Adipocyte (in vitro differentiated cells): Measurements from ENCODE around the gene FBXL20.
"Not testable (repeated sequence)": the region's sequence is repeated elsewhere in the genome, so short reads cannot be mapped to it uniquely, and the experiment has no call there.

ENCODE experiments used
- DNase-seq: peaks from one replicate; pipeline ENCODE4 v3.0.0-alpha.2; 2015; ENCODE audit warnings: low read depth
- H3K27me3 ChIP-seq: replicated peaks from 2 replicates; pipeline ENCODE4 v1.7.0; 2013; ENCODE audit warnings: mild to moderate bottlenecking, low read length, moderate library complexity; ENCODE audit not compliant: control insufficient read depth, insufficient read depth
- H3K36me3 ChIP-seq: 2 replicates; pipeline ENCODE4 v1.7.0; 2013; ENCODE audit warnings: low read length, mild to moderate bottlenecking, moderate library complexity; ENCODE audit not compliant: control insufficient read depth, insufficient read depth, severe bottlenecking
- H3K4me1 ChIP-seq: 2 replicates; pipeline ENCODE4 v1.7.0; 2013; ENCODE audit warnings: mild to moderate bottlenecking, low read length, moderate library complexity; ENCODE audit not compliant: control insufficient read depth, insufficient read depth
- H3K4me3 ChIP-seq: 2 replicates; pipeline ENCODE4 v1.7.0; 2013; ENCODE audit warnings: mild to moderate bottlenecking, low read length, moderate library complexity
- H3K9ac ChIP-seq: 2 replicates; pipeline ENCODE4 v1.7.0; 2013; ENCODE audit warnings: mild to moderate bottlenecking, low read length, moderate library complexity
- H3K9me3 ChIP-seq: 2 replicates; pipeline ENCODE4 v1.7.0; 2013; ENCODE audit warnings: mild to moderate bottlenecking, low read length, moderate library complexity; ENCODE audit not compliant: control insufficient read depth

Gene FBXL20

DNA sequence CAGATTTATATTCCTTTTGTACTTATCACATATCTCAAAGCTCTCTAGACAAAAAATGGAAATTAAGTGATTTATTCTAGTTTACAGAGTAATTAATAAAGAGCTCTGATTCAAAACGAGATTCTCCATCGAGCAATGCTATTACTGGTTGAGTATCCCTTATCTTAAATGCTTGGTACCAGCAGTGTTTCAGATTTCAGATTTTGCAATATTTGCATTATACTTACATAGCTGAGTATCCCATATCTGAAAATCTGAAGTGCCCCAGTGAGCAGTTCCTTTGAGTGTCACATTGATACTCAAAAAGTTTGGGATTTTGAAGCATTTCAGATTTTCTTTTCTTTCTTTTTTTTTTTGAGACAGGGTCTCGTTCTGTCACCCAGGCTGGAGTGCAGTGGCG is 118.3 kb downstream of the FBXL20 start:
- H3K9ac ChIP-seq = no peak overlapping the region
- H3K4me1 ChIP-seq = peaks cover 13% of the 10 kb centered on the region
- peaks cover 6% of the 10 kb centered on the region for H3K36me3 ChIP-seq
- no peaks in the 10 kb centered on the region for H3K9me3 ChIP-seq
- DNase-seq = no peak
- no peak overlapping the region for H3K4me3 ChIP-seq
- H3K27me3 ChIP-seq = no peaks in the 10 kb centered on the region

DNA sequence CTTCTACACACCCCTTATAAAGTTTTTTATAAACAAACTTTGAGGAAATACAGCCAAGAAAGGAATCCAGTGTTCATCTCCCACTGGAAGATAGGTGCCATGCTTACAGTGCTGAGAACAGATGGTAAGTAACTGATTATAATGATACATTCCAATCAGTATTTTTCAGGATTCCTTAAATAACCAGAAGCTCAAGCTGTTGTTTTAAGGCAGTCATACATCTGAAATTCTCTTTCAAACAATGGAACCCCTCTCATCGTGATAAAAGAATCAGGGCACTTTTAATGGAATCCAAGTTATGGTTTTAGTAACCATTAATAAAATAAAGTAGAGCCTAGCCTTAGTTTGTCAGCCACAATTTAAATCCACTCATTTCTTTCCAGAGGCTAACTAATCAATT is 119.6 kb downstream of the FBXL20 start:
- DNase-seq = peak; percentile 39
- H3K27me3 ChIP-seq = no peaks in the 10 kb centered on the region
- no peak overlapping the region for H3K4me3 ChIP-seq
- no peaks in the 10 kb centered on the region for H3K9me3 ChIP-seq
- no peak overlapping the region for H3K9ac ChIP-seq
- peaks cover 16% of the 10 kb centered on the region for H3K36me3 ChIP-seq
- H3K4me1 ChIP-seq = peaks cover 13% of the 10 kb centered on the region

DNA sequence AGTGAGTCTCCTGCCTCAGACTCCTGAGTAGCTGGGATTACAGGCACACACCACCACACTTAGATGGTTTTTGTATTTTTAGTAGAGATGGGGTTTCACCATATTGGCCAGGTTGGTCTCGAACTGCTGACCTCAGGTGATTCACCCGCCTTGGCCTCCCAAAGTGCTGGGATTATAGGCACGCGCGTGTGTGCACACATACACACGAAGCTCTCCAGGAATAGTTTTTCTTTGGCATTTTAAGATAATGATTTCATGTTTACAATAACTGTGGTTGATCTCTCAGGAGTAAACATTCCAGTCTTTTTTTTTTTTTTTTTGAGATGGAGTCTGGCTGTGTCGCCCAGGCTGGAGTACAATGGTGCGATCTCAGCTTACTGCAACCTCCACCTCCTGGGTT is 123.2 kb downstream of the FBXL20 start:
- not testable (repeated sequence) for DNase-seq, H3K4me3 ChIP-seq, H3K27me3 ChIP-seq, H3K9ac ChIP-seq, H3K9me3 ChIP-seq
- H3K4me1 ChIP-seq = peaks cover 13% of the 10 kb centered on the region
- H3K36me3 ChIP-seq = peaks cover 28% of the 10 kb centered on the region

DNA sequence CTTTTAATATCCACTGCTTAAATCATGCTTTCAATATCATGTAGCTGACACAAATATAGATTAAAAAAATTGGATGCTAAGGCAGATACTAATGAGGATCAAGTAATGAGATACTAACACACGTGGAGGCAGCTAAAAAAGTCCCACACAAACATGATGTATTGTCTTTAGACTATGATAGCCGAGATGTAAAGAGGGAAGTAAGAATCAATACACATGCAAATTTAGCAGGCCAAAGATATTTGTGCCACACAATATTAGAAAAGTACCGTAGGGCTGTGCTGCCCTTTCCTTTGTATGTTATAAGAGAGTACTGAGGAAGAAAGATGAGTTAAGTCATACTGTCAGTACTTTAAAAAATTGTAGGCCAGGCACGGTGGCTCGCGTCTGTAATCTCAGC is 124.3 kb downstream of the FBXL20 start:
- Histone ChIP-seq H3K9me3 (no peaks in the 10 kb centered on the region), H3K9ac (no peak overlapping the region), H3K4me1 (peaks cover 13% of the 10 kb centered on the region), H3K4me3 (no peak overlapping the region), H3K27me3 (no peaks in the 10 kb centered on the region), H3K36me3 (peaks cover 35% of the 10 kb centered on the region)
- DNase-seq = no peak

DNA sequence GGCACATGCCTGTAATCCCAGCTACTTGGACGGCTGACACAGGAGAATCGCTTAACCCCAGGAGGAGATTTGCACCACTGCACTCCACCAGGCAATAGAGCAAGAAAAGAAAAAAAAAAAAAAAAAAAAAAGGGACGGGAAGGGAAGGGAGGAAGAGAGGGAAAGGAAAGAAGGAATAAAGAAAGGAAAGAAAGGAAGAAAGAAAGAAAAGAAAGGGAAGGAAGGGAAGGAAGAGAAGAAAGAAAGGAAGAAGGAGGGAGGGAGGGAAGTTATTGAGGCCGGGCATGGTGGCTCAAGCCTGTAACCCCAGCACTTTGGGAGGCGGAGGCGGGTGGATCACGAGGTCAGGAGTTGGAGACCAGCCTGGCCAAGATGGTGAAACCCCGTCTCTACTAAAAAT is 125.3 kb downstream of the FBXL20 start:
- H3K27me3 ChIP-seq = no peaks in the 10 kb centered on the region
- no peaks in the 10 kb centered on the region for H3K9me3 ChIP-seq
- DNase-seq = no peak
- no peak overlapping the region for H3K9ac ChIP-seq
- H3K4me1 ChIP-seq = peaks cover 15% of the 10 kb centered on the region
- peaks cover 35% of the 10 kb centered on the region for H3K36me3 ChIP-seq
- H3K4me3 ChIP-seq = no peak overlapping the region

DNA sequence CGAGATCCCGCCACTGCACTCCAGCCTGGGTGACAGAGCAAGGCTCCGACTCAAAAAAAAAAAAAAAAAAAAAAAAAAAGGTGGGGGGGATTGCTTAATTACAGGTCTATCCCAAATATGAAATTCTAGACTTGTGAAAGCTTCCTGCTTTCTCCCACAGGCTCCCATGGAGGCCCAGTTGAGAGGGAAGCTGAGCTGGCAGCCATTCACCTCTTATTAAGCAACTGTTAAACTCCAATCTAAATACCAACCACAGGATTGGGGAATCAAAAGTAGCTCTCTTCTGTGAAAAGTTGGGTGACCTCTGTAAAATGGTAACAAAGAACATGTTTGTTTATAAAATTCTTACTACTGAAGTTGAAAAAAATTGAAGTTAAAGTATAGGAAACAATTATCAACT is 129.9 kb downstream of the FBXL20 start:
- DNase-seq = peak; percentile 83
- H3K9ac ChIP-seq = no peak overlapping the region
- H3K36me3 ChIP-seq = peaks cover 42% of the 10 kb centered on the region
- H3K4me1 ChIP-seq = peaks cover 16% of the 10 kb centered on the region
- H3K9me3 ChIP-seq = no peaks in the 10 kb centered on the region
- H3K4me3 ChIP-seq = no peak overlapping the region
- H3K27me3 ChIP-seq = no peaks in the 10 kb centered on the region

DNA sequence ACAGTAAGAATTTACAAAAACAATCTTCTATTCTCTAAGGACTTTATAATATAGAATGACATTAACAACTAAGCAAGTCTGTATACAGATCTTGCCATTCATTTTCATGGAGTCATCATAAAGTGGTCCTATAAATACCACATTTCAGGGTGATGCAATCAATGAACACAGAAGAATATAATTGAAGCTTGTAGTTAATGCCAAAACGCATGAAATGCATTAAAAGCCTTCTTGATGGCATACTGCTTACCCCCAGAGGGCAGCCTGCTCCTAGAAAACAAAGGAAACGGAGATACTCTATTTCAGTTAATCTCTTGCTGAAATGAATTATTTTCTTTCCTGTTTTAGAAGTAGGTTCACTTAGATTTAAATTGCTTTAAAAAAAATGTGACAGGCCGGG is 130.5 kb downstream of the FBXL20 start:
- DNase-seq = peak; percentile 95
- H3K9me3 ChIP-seq = no peaks in the 10 kb centered on the region

DNA sequence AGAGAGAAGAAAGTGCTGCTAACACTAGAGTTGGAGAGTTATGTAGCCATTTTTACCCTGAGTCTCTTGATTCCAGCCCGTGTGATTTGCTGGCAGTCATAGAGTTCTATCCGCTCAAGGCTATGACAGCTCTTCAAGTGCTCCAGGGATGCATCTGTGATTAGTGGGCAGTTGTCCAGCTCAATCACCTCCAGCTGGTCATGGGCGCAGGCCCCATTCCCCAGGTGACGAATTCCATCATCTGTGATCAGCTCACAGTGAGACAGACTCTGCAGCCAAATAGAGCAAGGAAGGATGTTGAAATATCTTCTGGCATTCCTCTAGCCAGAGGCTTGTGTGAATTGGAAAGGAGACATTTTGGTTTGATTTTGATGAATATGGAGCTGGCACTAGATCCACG is 137.3 kb downstream of the FBXL20 start:
- Histone ChIP-seq H3K9me3 (peaks cover 5% of the 10 kb centered on the region), H3K27me3 (no peaks in the 10 kb centered on the region), H3K4me1 (peaks cover 12% of the 10 kb centered on the region), H3K4me3 (no peak overlapping the region), H3K9ac (no peak overlapping the region), H3K36me3 (peaks cover 55% of the 10 kb centered on the region)
- DNase-seq = no peak

More for the DNA sequence above, 130.5 kb downstream of the FBXL20 start:
- Histone ChIP-seq H3K4me3 (no peak overlapping the region), H3K27me3 (no peaks in the 10 kb centered on the region), H3K36me3 (peaks cover 42% of the 10 kb centered on the region), H3K9ac (peak overlapping the region; percentile 60), H3K4me1 (peaks cover 16% of the 10 kb centered on the region)

DNA sequence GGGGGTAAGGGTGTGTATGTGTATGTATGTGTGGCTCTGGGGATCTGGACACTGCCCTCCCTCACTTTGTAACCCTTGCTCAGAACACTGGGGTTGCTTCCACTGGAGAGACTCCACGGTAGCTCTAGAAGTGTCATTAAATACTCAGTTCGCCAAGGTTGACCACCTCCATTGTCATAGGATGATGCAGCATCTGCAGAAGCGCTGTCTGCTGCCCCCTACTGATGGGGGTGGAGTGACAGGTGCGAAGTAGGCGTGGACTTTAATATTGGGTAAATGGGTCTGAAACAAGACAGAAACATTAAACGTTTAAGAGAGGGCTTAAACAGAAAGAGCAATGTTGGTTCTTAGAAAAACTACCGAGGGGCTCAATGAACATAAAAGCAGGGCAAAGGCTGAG is 140.1 kb downstream of the FBXL20 start:
- no peak overlapping the region for H3K4me3 ChIP-seq
- no peak for DNase-seq

DNA sequence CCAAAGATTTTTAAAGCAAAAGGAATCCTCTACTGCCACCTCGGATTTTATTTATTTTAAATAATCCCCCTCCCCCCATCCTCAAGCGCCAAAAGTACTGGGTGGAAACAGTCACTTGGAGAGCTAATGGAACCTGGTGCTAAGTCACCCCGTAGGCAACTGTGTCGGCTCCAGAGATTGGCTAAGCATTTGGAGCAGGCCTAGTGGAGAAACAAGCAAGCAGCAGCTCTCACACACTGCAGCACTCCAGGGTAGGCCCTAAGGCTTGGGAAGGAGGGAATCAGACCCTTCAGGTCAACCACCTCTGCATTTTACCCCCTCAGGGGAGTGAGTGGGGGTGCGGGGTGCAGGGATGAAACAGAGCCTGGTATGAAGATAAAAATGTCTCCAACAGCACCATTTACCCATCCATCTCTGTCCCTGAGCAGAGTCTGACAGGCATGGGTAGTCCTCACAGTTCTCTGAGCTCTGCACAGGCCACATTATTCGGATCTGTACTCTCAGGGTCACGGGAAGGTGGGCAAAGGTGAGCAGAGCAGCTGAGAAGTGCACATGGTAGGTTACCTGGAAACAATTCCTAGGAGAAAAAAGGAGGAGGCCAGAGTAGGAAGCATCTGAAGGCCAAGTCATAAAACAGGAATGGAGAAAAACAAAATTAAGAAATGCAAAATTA is 148.5 kb downstream of the FBXL20 start:
- peaks cover 33% of the 10 kb centered on the region for H3K4me1 ChIP-seq
- H3K4me3 ChIP-seq = no peak overlapping the region
- H3K27me3 ChIP-seq = no peaks in the 10 kb centered on the region
- no peak overlapping the region for H3K9ac ChIP-seq
- H3K36me3 ChIP-seq = peaks cover 20% of the 10 kb centered on the region
- H3K9me3 ChIP-seq = no peaks in the 10 kb centered on the region
- DNase-seq = no peak

More for the DNA sequence above, 140.1 kb downstream of the FBXL20 start:
- no peaks in the 10 kb centered on the region for H3K27me3 ChIP-seq
- peaks cover 40% of the 10 kb centered on the region for H3K36me3 ChIP-seq
- H3K9me3 ChIP-seq = peaks cover 5% of the 10 kb centered on the region
- no peak overlapping the region for H3K9ac ChIP-seq
- peaks cover 32% of the 10 kb centered on the region for H3K4me1 ChIP-seq

DNA sequence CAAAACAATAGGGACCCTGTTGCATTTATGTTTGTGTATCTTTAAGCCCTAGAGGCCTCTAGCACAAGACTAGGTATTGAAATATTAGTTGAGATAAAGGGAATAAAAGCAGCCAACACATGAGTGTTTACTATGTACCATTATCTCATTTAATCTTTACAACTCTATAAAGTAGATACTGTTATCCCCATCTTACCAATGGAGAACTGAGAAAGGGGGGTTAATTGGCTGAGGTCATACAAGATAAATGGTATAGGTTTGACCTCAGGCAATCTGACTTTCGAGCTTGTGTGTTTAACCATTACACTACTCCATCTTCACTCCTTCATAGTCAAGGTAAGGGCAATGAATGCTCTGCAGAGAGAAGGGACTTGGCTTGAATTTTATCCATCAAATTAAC is 149.4 kb downstream of the FBXL20 start:
- Histone ChIP-seq H3K9ac (no peak overlapping the region), H3K4me3 (no peak overlapping the region), H3K4me1 (peaks cover 32% of the 10 kb centered on the region), H3K36me3 (peaks cover 17% of the 10 kb centered on the region), H3K9me3 (no peaks in the 10 kb centered on the region), H3K27me3 (no peaks in the 10 kb centered on the region)
- no peak for DNase-seq

DNA sequence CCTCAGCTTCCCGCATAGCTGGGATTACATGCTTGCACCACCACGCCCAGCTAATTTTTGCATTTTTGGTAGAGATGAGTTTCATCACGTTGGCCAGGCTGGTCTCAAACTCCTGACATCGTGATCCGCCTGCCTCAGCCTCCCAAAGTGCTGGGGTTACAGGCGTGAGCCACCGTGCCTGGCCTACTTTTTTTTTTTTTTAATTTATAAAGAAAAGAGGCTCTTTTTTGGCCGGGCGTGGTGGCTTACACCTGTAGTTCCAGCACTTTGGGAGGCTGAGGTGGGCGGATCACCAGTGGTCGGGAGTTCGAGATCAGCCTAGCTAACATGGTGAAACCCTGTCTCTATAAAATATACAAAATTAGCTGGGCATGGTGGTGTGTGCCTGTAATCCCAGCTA is 151.3 kb downstream of the FBXL20 start:
- not testable (repeated sequence) for H3K9me3 ChIP-seq, H3K4me3 ChIP-seq, H3K27me3 ChIP-seq, H3K9ac ChIP-seq, DNase-seq
- Histone ChIP-seq H3K4me1 (peaks cover 25% of the 10 kb centered on the region), H3K36me3 (peaks cover 17% of the 10 kb centered on the region)
